H1 (cell line): ENCODE data around the gene VPS13D. TPM values are rescaled to one million over a fixed set of nuclear protein-coding genes. Genes with fewer than 3 reads are reported as not detected.

Source experiments
- CTCF ChIA-PET: fragments of 300-600 bp; sonication (Branson Sonifier 250); formaldehyde crosslinking; loops from one replicate; lab custom pipeline; 2021; ENCODE audit not compliant: partially characterized antibody; lab: Charles Lee
- POLR2A ChIA-PET: fragments of 300-600 bp; sonication (Branson Sonifier 250); formaldehyde crosslinking; loops from one replicate; lab custom pipeline; 2021; ENCODE audit warnings: inconsistent platforms; ENCODE audit not compliant: partially characterized antibody; lab: Charles Lee
- DNase-seq, 2 experiments: peaks; one replicate each; pipeline versions ENCODE4 v3.0.0 to v3.0.0-alpha.2; 2010 to 2022; ENCODE audit warnings: low spot score in 2 of 2, low read depth in 1 of 2, mixed read lengths in 1 of 2
- FAIRE-seq: peaks from 2 replicates; lab custom pipeline; 2011; peaks lifted over from hg19 to GRCh38; lab: Jason Lieb, UNC
- H2AFZ ChIP-seq: 2 replicates; pipeline ENCODE4 v1.8.1; 2012; ENCODE audit warnings: low read length, inconsistent platforms
- H2AK5ac ChIP-seq: 2 replicates; pipeline ENCODE4 v1.6.1; 2013; ENCODE audit warnings: low read depth, low read length
- H2BK120ac ChIP-seq: replicated peaks from 2 replicates; pipeline ENCODE3; 2013; ENCODE audit warnings: low read depth, low read length, inconsistent platforms
- H2BK12ac ChIP-seq: 2 replicates; pipeline ENCODE4 v1.6.1; 2013; ENCODE audit warnings: low read depth, low read length
- H2BK15ac ChIP-seq: 2 replicates; pipeline ENCODE4 v1.6.1; 2013; ENCODE audit warnings: low read length
- H2BK20ac ChIP-seq: 2 replicates; pipeline ENCODE4 v1.6.1; 2013; ENCODE audit warnings: low read length
- H2BK5ac ChIP-seq: 2 replicates; pipeline ENCODE4 v1.6.1; 2013; ENCODE audit warnings: low read depth, low read length
- H3K14ac ChIP-seq: 2 replicates; pipeline ENCODE4 v1.6.1; 2013; ENCODE audit warnings: inconsistent platforms; ENCODE audit not compliant: insufficient read length
- H3K18ac ChIP-seq: 2 replicates; pipeline ENCODE4 v1.6.1; 2013; ENCODE audit warnings: low read length; ENCODE audit errors: extremely low read depth
- H3K23ac ChIP-seq: 2 replicates; pipeline ENCODE4 v1.6.1; 2013; ENCODE audit warnings: inconsistent platforms; ENCODE audit not compliant: insufficient read length
- H3K23me2 ChIP-seq: 2 replicates; pipeline ENCODE4 v1.6.1; 2013; ENCODE audit warnings: low read depth, low read length
- H3K27ac ChIP-seq: 2 replicates; pipeline ENCODE4 v1.6.1; 2011; ENCODE audit warnings: low read depth, low read length, inconsistent platforms
- H3K27me3 ChIP-seq, 4 experiments: replicated peaks in 1 of 4; 1 replicate in 1 of 4; 2 replicates in 3 of 4; pipeline versions ENCODE4 v1.6.1 to v1.8.1; 2011 to 2013; ENCODE audit warnings: low read length in 3 of 4, mild to moderate bottlenecking in 3 of 4, inconsistent platforms in 2 of 4, mixed read lengths in 2 of 4, moderate library complexity in 1 of 4; ENCODE audit not compliant: control insufficient read depth in 3 of 4, insufficient read depth in 3 of 4; ENCODE audit errors: extremely low read depth in 1 of 4
- H3K36me3 ChIP-seq, 4 experiments: 2 replicates each; pipeline versions ENCODE4 v1.6.1 to v1.8.1; 2011 to 2013; ENCODE audit warnings: mild to moderate bottlenecking in 4 of 4, low read length in 3 of 4, moderate library complexity in 2 of 4, control low read depth in 1 of 4, inconsistent platforms in 1 of 4; ENCODE audit not compliant: insufficient read depth in 4 of 4, control insufficient read depth in 2 of 4
- H3K4ac ChIP-seq: replicated peaks from 2 replicates; pipeline ENCODE3; 2013; ENCODE audit warnings: low read length, low read depth, mixed read lengths, inconsistent platforms; ENCODE audit not compliant: insufficient read length
- H3K4me1 ChIP-seq, 4 experiments: replicated peaks in 1 of 4; 1 replicate in 1 of 4; 2 replicates in 3 of 4; pipeline versions ENCODE4 v1.6.1 to v1.8.1; 2011 to 2013; ENCODE audit warnings: low read length in 3 of 4, inconsistent platforms in 2 of 4, mixed read lengths in 1 of 4; ENCODE audit not compliant: insufficient read depth in 4 of 4, control insufficient read depth in 3 of 4
- H3K4me2 ChIP-seq, 2 experiments: 2 replicates each; pipeline versions ENCODE4 v1.6.1 to v1.8.1; 2011 to 2013; ENCODE audit warnings: low read depth in 2 of 2, low read length in 2 of 2, control low read depth in 1 of 2, inconsistent platforms in 1 of 2, mild to moderate bottlenecking in 1 of 2; ENCODE audit not compliant: insufficient read depth in 1 of 2
- H3K4me3 ChIP-seq, 4 experiments: fragments of 200-600, 300-600 bp in 1 of 4; sonication (generic), shearing (Covaris generic), sonication (Bioruptor Twin) in 1 of 4; 2 replicates each; pipeline versions ENCODE4 v1.5.1 to v1.8.1; 2011 to 2016; ENCODE audit warnings: low read length in 4 of 4, low read depth in 3 of 4, control low read depth in 2 of 4, inconsistent platforms in 2 of 4, mild to moderate bottlenecking in 2 of 4, mixed read lengths in 1 of 4, moderate library complexity in 1 of 4; ENCODE audit not compliant: insufficient read depth in 2 of 4; ENCODE audit errors: extremely low read depth in 1 of 4
- H3K56ac ChIP-seq: replicated peaks from 2 replicates; pipeline ENCODE3; 2013; ENCODE audit warnings: low read depth, mild to moderate bottlenecking, mixed read lengths, low read length, inconsistent platforms; ENCODE audit not compliant: insufficient read length
- H3K79me1 ChIP-seq: 2 replicates; pipeline ENCODE4 v1.6.1; 2013; ENCODE audit warnings: low read depth, low read length, control low read depth
- H3K79me2 ChIP-seq, 2 experiments: 2 replicates each; pipeline versions ENCODE4 v1.6.1 to v1.8.1; 2012 to 2013; ENCODE audit warnings: low read length in 2 of 2, mild to moderate bottlenecking in 2 of 2, inconsistent platforms in 1 of 2; ENCODE audit not compliant: insufficient read depth in 2 of 2, control insufficient read depth in 1 of 2
- H3K9ac ChIP-seq, 4 experiments: replicated peaks in 1 of 4; 1 replicate in 1 of 4; 2 replicates in 3 of 4; pipeline versions ENCODE4 v1.6.1 to v1.8.1; 2011 to 2013; ENCODE audit warnings: low read depth in 3 of 4, low read length in 3 of 4, control low read depth in 2 of 4, mild to moderate bottlenecking in 2 of 4, moderate library complexity in 2 of 4, inconsistent platforms in 1 of 4; ENCODE audit errors: extremely low read depth in 1 of 4
- H3K9me3 ChIP-seq, 2 experiments: 2 replicates each; pipeline versions ENCODE4 v1.6.1 to v1.8.1; 2012 to 2013; ENCODE audit warnings: mild to moderate bottlenecking in 2 of 2, moderate library complexity in 2 of 2, control low read depth in 1 of 2, inconsistent platforms in 1 of 2, low read depth in 1 of 2, low read length in 1 of 2, mixed read lengths in 1 of 2; ENCODE audit not compliant: insufficient read depth in 2 of 2
- H4K20me1 ChIP-seq, 2 experiments: replicated peaks in 1 of 2; 2 replicates each; pipeline versions ENCODE3 to v1.8.1; 2011 to 2013; ENCODE audit warnings: inconsistent platforms in 2 of 2, low read length in 2 of 2, mild to moderate bottlenecking in 1 of 2; ENCODE audit not compliant: insufficient read depth in 2 of 2, control insufficient read depth in 1 of 2
- H4K5ac ChIP-seq: 2 replicates; pipeline ENCODE4 v1.6.1; 2013; ENCODE audit warnings: low read length, low read depth, mixed read lengths, inconsistent platforms; ENCODE audit not compliant: insufficient read length
- H4K8ac ChIP-seq: 2 replicates; pipeline ENCODE4 v1.8.0; 2013; ENCODE audit warnings: mild to moderate bottlenecking, moderate library complexity, low read length, inconsistent platforms; ENCODE audit not compliant: insufficient read depth; ENCODE audit errors: extremely low read depth
- H4K91ac ChIP-seq: replicated peaks from 2 replicates; pipeline ENCODE3; 2013; ENCODE audit warnings: low read length, mixed read lengths, inconsistent platforms; ENCODE audit not compliant: insufficient read length
- BRCA1 ChIP-seq: IDR thresholded peaks from 2 replicates; pipeline ENCODE4 v1.6.1; 2012; ENCODE audit warnings: low read depth, low read length, improper control_type of control experiment
- EGR1 ChIP-seq: IDR thresholded peaks from 2 replicates; pipeline ENCODE4 v1.6.1; 2011; ENCODE audit warnings: low read depth, low read length, borderline replicate concordance
- KDM4A ChIP-seq: IDR thresholded peaks from one replicate; pipeline ENCODE4 v1.7.1; 2012; ENCODE audit warnings: low read depth, mild to moderate bottlenecking, moderate library complexity, low read length, inconsistent platforms; ENCODE audit not compliant: severe bottlenecking
- MAFK ChIP-seq: IDR thresholded peaks from 2 replicates; pipeline ENCODE4 v1.6.1; 2012; ENCODE audit warnings: low read depth, mild to moderate bottlenecking, improper control_type of control experiment, low read length
- RAD21 ChIP-seq, 2 experiments: IDR thresholded peaks in 1 of 2; conservative IDR thresholded peaks in 1 of 2; 2 replicates each; pipeline ENCODE4 v1.6.1; 2011; ENCODE audit warnings: low read depth in 2 of 2, low read length in 2 of 2, improper control_type of control experiment in 1 of 2, inconsistent platforms in 1 of 2, mild to moderate bottlenecking in 1 of 2, moderate library complexity in 1 of 2
- RBBP5 ChIP-seq: IDR thresholded peaks from 2 replicates; pipeline ENCODE4 v1.7.1; 2012; ENCODE audit warnings: low read depth, mild to moderate bottlenecking, inconsistent platforms, low read length, moderate library complexity, borderline replicate concordance
- RFX5 ChIP-seq: IDR thresholded peaks from 2 replicates; pipeline ENCODE4 v1.6.1; 2011; ENCODE audit warnings: low read depth, low read length, improper control_type of control experiment, borderline replicate concordance
- SP2 ChIP-seq: IDR thresholded peaks from 2 replicates; pipeline ENCODE4 v1.6.1; 2012; ENCODE audit warnings: mild to moderate bottlenecking, low read length, inconsistent platforms
- TBP ChIP-seq: IDR thresholded peaks from 2 replicates; pipeline ENCODE4 v1.6.1; 2011; ENCODE audit warnings: low read depth, low read length, improper control_type of control experiment
- WGBS, 2 experiments: shearing (Covaris generic) in 1 of 2; methylation state at CpG; one replicate each; pipeline versions ENCODE4 v1.1.6 to v1.1.7; 2013 to 2015; ENCODE audit warnings: low lambda C conversion rate in 2 of 2, mixed read lengths in 2 of 2, inconsistent platforms in 1 of 2, low coverage in 1 of 2, missing lambda C conversion rate in 1 of 2; ENCODE audit not compliant: insufficient replicate concordance in 2 of 2, insufficient coverage in 1 of 2, insufficient read length in 1 of 2; ENCODE audit errors: extremely low coverage in 1 of 2, missing lambda C conversion rate in 1 of 2; 5-methylcytosine and 5-hydroxymethylcytosine counted together
- polyA plus RNA-seq, 7 experiments: library from polyadenylated mRNA; depleted of rRNA in 3 of 7; stranded (reverse) in 5 of 7; unstranded in 2 of 7; fragments of >200 nt in 5 of 7; fragments of 200-250 nt in 2 of 7; gene quantifications; 1 replicate in 5 of 7; 2 replicates in 1 of 7; 4 replicates in 1 of 7; pipeline versions ENCODE4 v1.2.1 to v1.2.3, GENCODE V29; 2011 to 2013; ENCODE audit warnings: missing spikeins in 2 of 7, mixed read lengths in 2 of 7
- total RNA-seq: library from RNA; stranded (reverse); fragmentation: NEBNext Ultra II Directional; extraction: Animal tissue kit (Norgen Biotek cat#: 25700); gene quantifications from 2 replicates; pipeline ENCODE4 v1.2.1, GENCODE V29; 2021
- TF ChIP-seq, protein P1 (sequence below): IDR thresholded peaks from 2 replicates; pipeline ENCODE4 v1.6.1; 2012; ENCODE audit warnings: low read length, inconsistent platforms

Gene VPS13D
- total and polyA plus RNA-seq, 2 of the 8 experiments (the other 6 are each of a cell fraction or from before 2014, with no cell fraction given) = 10.9 to 31.2 TPM

DNA sequence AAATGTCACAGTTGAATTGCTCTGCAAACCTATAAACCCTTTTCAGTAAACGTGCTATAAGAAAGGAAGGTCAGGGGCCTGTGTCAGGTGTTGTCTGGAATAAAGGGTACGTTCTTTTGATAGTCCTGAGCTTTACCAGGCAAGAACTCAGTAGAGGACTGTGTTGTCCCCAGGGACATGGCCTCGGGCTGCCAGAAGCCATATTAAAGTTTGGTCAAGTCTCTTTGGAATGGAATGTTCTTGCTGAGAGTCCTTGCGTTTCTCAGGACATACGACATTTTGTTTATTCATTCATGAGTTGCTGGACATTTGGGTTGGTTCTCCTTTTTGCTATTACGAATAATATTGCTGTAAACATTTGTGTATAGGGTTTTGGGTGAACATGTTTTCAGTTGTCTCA is 16.8 kb downstream of the VPS13D start:
- DNase-seq (no peak), FAIRE-seq (no peak)
- no peak for TF ChIP-seq RAD21 (IDR thresholded peaks at IDR 0.05 in 1 of 2, conservative IDR thresholded peaks at IDR 0.05 in 1 of 2; ENCODE audit: low read depth in 2 of 2, low read length in 2 of 2)
- TF ChIP-seq MAFK = no peak
- TF ChIP-seq BRCA1 = no peak
- no peak for TF ChIP-seq RFX5
- no peak for TF ChIP-seq EGR1
- TF ChIP-seq, protein P1, sequence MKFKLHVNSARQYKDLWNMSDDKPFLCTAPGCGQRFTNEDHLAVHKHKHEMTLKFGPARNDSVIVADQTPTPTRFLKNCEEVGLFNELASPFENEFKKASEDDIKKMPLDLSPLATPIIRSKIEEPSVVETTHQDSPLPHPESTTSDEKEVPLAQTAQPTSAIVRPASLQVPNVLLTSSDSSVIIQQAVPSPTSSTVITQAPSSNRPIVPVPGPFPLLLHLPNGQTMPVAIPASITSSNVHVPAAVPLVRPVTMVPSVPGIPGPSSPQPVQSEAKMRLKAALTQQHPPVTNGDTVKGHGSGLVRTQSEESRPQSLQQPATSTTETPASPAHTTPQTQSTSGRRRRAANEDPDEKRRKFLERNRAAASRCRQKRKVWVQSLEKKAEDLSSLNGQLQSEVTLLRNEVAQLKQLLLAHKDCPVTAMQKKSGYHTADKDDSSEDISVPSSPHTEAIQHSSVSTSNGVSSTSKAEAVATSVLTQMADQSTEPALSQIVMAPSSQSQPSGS = no peak
- TF ChIP-seq KDM4A = no peak
- TF ChIP-seq RBBP5 = no peak
- TF ChIP-seq TBP = no peak
- TF ChIP-seq SP2 = no peak
- Histone ChIP-seq H3K4me1 (peaks cover 0 to 17% (median 10%) of the 10 kb centered on the region in 4 experiments; a peak in 4 of 7 replicates), H2BK5ac (no peak overlapping the region), H3K4ac (no peak overlapping the region), H2AK5ac (no peak overlapping the region), H3K18ac (no peak overlapping the region), H4K8ac (no peak overlapping the region), H3K9me3 (no peaks in the 10 kb centered on the region), H2BK120ac (no peak overlapping the region), H3K27me3 (no peaks in the 10 kb centered on the region), H2BK20ac (no peak overlapping the region), H3K9ac (no peak overlapping the region), H2AFZ (no peak overlapping the region), H3K27ac (no peak overlapping the region), H2BK15ac (no peak overlapping the region), H3K23ac (no peak overlapping the region), H3K56ac (no peak overlapping the region), H3K4me2 (no peak overlapping the region), H3K23me2 (no peaks in the 10 kb centered on the region), H2BK12ac (no peak overlapping the region), H4K20me1 (peaks cover 0 to 1% of the 10 kb centered on the region in 2 experiments), H3K79me2 (no peaks in the 10 kb centered on the region), H3K36me3 (peaks cover 5 to 30% (median 8%) of the 10 kb centered on the region in 4 experiments; a peak in 5 of 8 replicates), H3K79me1 (no peaks in the 10 kb centered on the region; the same call in 1 of the 2 replicates), H4K91ac (no peak overlapping the region), H4K5ac (no peak overlapping the region), H3K14ac (no peak overlapping the region), H3K4me3 (no peak overlapping the region)
- ChIA-PET CTCF (interaction anchor here (4.2 kb wide), 1 partner anchor 122 kb away, joined by 25 read pairs; no protein-coding TSS in a partner anchor), POLR2A (no interaction called here)
- 90% methylated on average over 6 of the region's 6 CpGs; no CpG with 5 or more reads in 1 of the 2 experiments for WGBS, 2 experiments
